Natural killer cell (primary cell): ENCODE results near the gene CYSLTR2. TPM values are rescaled to one million over a fixed set of nuclear protein-coding genes. Genes with fewer than 3 reads are reported as not detected.

Source experiments
- ATAC-seq, 3 donors: fragments of 150-1000 bp in 2 of 3; fragments of 200-7000 bp in 1 of 3; cut with Tn5 transposase; 1 replicate in 1 of 3; 2 replicates in 2 of 3; pipeline ENCODE4 v1.10.0; 2021; ENCODE audit warnings: mild to moderate bottlenecking in 2 of 3, moderate library complexity in 2 of 3
- DNase-seq, 2 donors: peaks; one replicate each; pipeline versions ENCODE4 v3.0.0 to v3.0.0-alpha.2; 2013 to 2021; ENCODE audit warnings: mixed read lengths in 1 of 2
- H3K27ac ChIP-seq: one replicate; pipeline ENCODE4 v1.5.1; 2013; ENCODE audit warnings: mild to moderate bottlenecking, low read length
- H3K27me3 ChIP-seq: one replicate; pipeline ENCODE4 v1.6.1; 2013; ENCODE audit warnings: low read length; ENCODE audit not compliant: control insufficient read depth, insufficient read depth
- H3K36me3 ChIP-seq: one replicate; pipeline ENCODE4 v1.6.1; 2013; ENCODE audit warnings: low read length; ENCODE audit not compliant: control insufficient read depth, insufficient read depth
- H3K4me1 ChIP-seq: one replicate; pipeline ENCODE4 v1.6.1; 2013; ENCODE audit warnings: low read length; ENCODE audit not compliant: control insufficient read depth, insufficient read depth
- H3K4me3 ChIP-seq: one replicate; pipeline ENCODE4 v1.5.1; 2013; ENCODE audit warnings: low read length
- H3K9me3 ChIP-seq: one replicate; pipeline ENCODE4 v1.6.1; 2013; ENCODE audit warnings: low read length; ENCODE audit not compliant: control insufficient read depth, insufficient read depth
- H3K27ac Mint-ChIP-seq, 2 donors: one replicate each; pipeline ENCODE4 v1.8.0; 2022; ENCODE audit warnings: mild to moderate bottlenecking in 2 of 2, mixed read lengths in 2 of 2, moderate library complexity in 1 of 2
- H3K27me3 Mint-ChIP-seq, 2 donors: one replicate each; pipeline ENCODE4 v1.8.0; 2022; ENCODE audit warnings: low read depth in 2 of 2, mixed read lengths in 2 of 2
- H3K36me3 Mint-ChIP-seq: one replicate; pipeline ENCODE4 v1.8.0; 2022; ENCODE audit warnings: mixed read lengths
- H3K4me1 Mint-ChIP-seq, 2 donors: one replicate each; pipeline ENCODE4 v1.8.0; 2022; ENCODE audit warnings: mixed read lengths in 2 of 2
- H3K4me3 Mint-ChIP-seq: one replicate; pipeline ENCODE4 v1.8.0; 2022; ENCODE audit warnings: mild to moderate bottlenecking, moderate library complexity, mixed read lengths
- H3K9me3 Mint-ChIP-seq, 2 donors: one replicate each; pipeline ENCODE4 v1.8.0; 2022; ENCODE audit warnings: mixed read lengths in 2 of 2
- WGBS: methylation state at CpG from one replicate; pipeline ENCODE4 v1.1.7; 2013; ENCODE audit warnings: missing lambda C conversion rate; ENCODE audit not compliant: insufficient coverage; 5-methylcytosine and 5-hydroxymethylcytosine counted together
- intact Hi-C: fragments of 100-400 bp; cut with micrococcal nuclease; formaldehyde crosslinking; loops from one replicate; pipeline ENCODE4 v1.14.2; 2022
- total RNA-seq, 4 donors: library from RNA; stranded (reverse); fragments of 120-200 nt in 1 of 4; gene quantifications; one replicate each; pipeline versions ENCODE4 v1.2.3 to v1.2.4, GENCODE V29; 2013 to 2022
- TF ChIP-seq, protein P1 (sequence below): fragments of 200-600 bp; IDR thresholded peaks from one replicate; pipeline ENCODE4 v1.8.0; 2022; ENCODE audit warnings: antibody characterized with exemption

Gene CYSLTR2
- total RNA-seq, 3 donors from 2014 or later (not counting 1 experiment from before 2014, with no cell fraction given): 5.3 to 8.6 (median 7.9) TPM

- Mint-ChIP-seq H3K4me3 (peak overlapping the region; percentile 92), H3K27ac (peak overlapping the region; percentile 89 to 95), H3K4me1 (peaks cover 33 to 42% of the 10 kb centered on the region in 2 donors), H3K9me3 (no peaks in the 10 kb centered on the region), H3K27me3 (peaks cover 0 to 3% of the 10 kb centered on the region in 2 donors), H3K36me3 (no peaks in the 10 kb centered on the region)
- TF ChIP-seq, protein P1, sequence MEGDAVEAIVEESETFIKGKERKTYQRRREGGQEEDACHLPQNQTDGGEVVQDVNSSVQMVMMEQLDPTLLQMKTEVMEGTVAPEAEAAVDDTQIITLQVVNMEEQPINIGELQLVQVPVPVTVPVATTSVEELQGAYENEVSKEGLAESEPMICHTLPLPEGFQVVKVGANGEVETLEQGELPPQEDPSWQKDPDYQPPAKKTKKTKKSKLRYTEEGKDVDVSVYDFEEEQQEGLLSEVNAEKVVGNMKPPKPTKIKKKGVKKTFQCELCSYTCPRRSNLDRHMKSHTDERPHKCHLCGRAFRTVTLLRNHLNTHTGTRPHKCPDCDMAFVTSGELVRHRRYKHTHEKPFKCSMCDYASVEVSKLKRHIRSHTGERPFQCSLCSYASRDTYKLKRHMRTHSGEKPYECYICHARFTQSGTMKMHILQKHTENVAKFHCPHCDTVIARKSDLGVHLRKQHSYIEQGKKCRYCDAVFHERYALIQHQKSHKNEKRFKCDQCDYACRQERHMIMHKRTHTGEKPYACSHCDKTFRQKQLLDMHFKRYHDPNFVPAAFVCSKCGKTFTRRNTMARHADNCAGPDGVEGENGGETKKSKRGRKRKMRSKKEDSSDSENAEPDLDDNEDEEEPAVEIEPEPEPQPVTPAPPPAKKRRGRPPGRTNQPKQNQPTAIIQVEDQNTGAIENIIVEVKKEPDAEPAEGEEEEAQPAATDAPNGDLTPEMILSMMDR: no peak
- DNase-seq (no peak), ATAC-seq (no peak)
- intact Hi-C loops: loop anchor here (5.0 kb wide), 1 partner anchor 54 kb away; no protein-coding TSS in a partner anchor
- H3K4me1 ChIP-seq: peaks cover 11% of the 10 kb centered on the region
- H3K27me3 ChIP-seq: no peaks in the 10 kb centered on the region
- no peak overlapping the region for H3K4me3 ChIP-seq
- no peaks in the 10 kb centered on the region for H3K36me3 ChIP-seq
- peak overlapping the region; percentile 80 for H3K27ac ChIP-seq
- H3K9me3 ChIP-seq: no peaks in the 10 kb centered on the region
- 61% methylated on average over 3 of the region's 3 CpGs for WGBS
These were observed 768 bp upstream of the CYSLTR2 start for GRCh38 chr13:48652851-48653471.

DNA sequence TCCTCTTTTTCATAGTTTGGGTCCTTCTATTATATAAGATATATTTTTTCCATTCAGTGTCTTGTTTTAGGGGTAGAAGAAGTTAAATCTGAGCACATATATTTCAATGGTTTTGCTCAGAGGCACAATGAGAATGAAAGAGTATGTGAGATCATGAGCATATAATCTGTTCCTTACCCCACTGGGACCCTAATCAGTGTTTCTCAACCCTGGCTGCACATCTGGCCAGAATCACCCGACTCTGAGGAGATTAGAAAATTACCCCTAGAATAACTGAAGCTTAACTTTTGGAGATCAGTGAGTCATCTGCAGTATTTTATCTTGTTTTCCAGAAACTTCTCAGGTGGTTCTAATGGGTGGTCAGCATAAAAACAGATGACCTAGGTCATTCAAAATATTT, 782 bp downstream of the CYSLTR2 start:
- no peaks in the 10 kb centered on the region for H3K9me3 ChIP-seq
- no peaks in the 10 kb centered on the region for H3K36me3 ChIP-seq
- TF ChIP-seq, protein P1: no peak
- no peaks in the 10 kb centered on the region for H3K27me3 ChIP-seq
- Mint-ChIP-seq H3K27ac (peak overlapping the region; percentile 89 to 95), H3K9me3 (no peaks in the 10 kb centered on the region), H3K27me3 (no peaks in the 10 kb centered on the region), H3K4me3 (peak overlapping the region; percentile 92), H3K36me3 (no peaks in the 10 kb centered on the region), H3K4me1 (peaks cover 41 to 54% of the 10 kb centered on the region in 2 donors)
- intact Hi-C loops: loop anchor here (5.0 kb wide), 1 partner anchor 53 kb away; no protein-coding TSS in a partner anchor
- DNase-seq (no peak), ATAC-seq (no peak)
- 50% methylated on average over 1 of the region's 1 CpG for WGBS
- H3K27ac ChIP-seq: no peak overlapping the region
- H3K4me3 ChIP-seq: peak overlapping the region; percentile 19
- H3K4me1 ChIP-seq: peaks cover 20% of the 10 kb centered on the region

- intact Hi-C loops: no loop called here
- no peaks in the 10 kb centered on the region for H3K9me3 Mint-ChIP-seq
- TF ChIP-seq, protein P1: no peak
- Histone ChIP-seq H3K4me3 (no peak overlapping the region), H3K27me3 (no peaks in the 10 kb centered on the region), H3K9me3 (no peaks in the 10 kb centered on the region), H3K27ac (no peak overlapping the region), H3K4me1 (peaks cover 23% of the 10 kb centered on the region), H3K36me3 (no peaks in the 10 kb centered on the region)
- WGBS: 88% methylated on average over 4 of the region's 4 CpGs
- H3K4me1 Mint-ChIP-seq: peaks cover 48 to 62% of the 10 kb centered on the region in 2 donors
- no peaks in the 10 kb centered on the region for H3K27me3 Mint-ChIP-seq
- DNase-seq (no peak), ATAC-seq (no peak)
- no peaks in the 10 kb centered on the region for H3K36me3 Mint-ChIP-seq
- peak overlapping the region; percentile 92 for H3K4me3 Mint-ChIP-seq
- H3K27ac Mint-ChIP-seq: peak overlapping the region; percentile 89 to 95
These were observed 1.6 kb downstream of the CYSLTR2 start for GRCh38 chr13:48655291-48655690.

GRCh38 chr13:48656608-48657007, 2.9 kb downstream of the CYSLTR2 start:
- ATAC-seq: no peak
- no peaks in the 10 kb centered on the region for H3K27me3 Mint-ChIP-seq
- H3K27ac Mint-ChIP-seq: peak overlapping the region in 1 of 2 donors; percentile 95
- H3K4me1 Mint-ChIP-seq: peaks cover 48 to 63% of the 10 kb centered on the region in 2 donors
- no peak for DNase-seq
- Histone ChIP-seq H3K27me3 (no peaks in the 10 kb centered on the region), H3K4me1 (peaks cover 28% of the 10 kb centered on the region), H3K9me3 (no peaks in the 10 kb centered on the region), H3K27ac (no peak overlapping the region), H3K4me3 (no peak overlapping the region), H3K36me3 (no peaks in the 10 kb centered on the region)
- no peaks in the 10 kb centered on the region for H3K9me3 Mint-ChIP-seq
- no peak overlapping the region for H3K4me3 Mint-ChIP-seq
- 84% methylated on average over 3 of the region's 3 CpGs for WGBS
- no peaks in the 10 kb centered on the region for H3K36me3 Mint-ChIP-seq
- TF ChIP-seq, protein P1: no peak
- intact Hi-C loops: no loop called here
